Activated CD4-positive, alpha-beta T cell treated with anti-CD3 and anti-CD28 coated beads for 36 hours (primary cell): ENCODE measurements around the gene IKZF3. TPM values are rescaled to one million over a fixed set of nuclear protein-coding genes. Genes with fewer than 3 reads are reported as not detected.

Experiments used
- ATAC-seq: fragments of 200-7000 bp; cut with Tn5 transposase; one replicate; pipeline ENCODE4 v1.10.0; 2021; ENCODE audit warnings: mild to moderate bottlenecking, moderate library complexity
- CTCF ChIA-PET: fragments of 350-600 bp; sonication (Branson Sonifier 250); formaldehyde crosslinking; loops from one replicate; lab custom pipeline; 2021; ENCODE audit warnings: antibody characterized with exemption; lab: Charles Lee
- POLR2A ChIA-PET: fragments of 350-600 bp; sonication (Branson Sonifier 250); formaldehyde crosslinking; loops from one replicate; lab custom pipeline; 2021; ENCODE audit warnings: antibody characterized with exemption, inconsistent platforms; lab: Charles Lee
- DNase-seq: peaks from one replicate; pipeline ENCODE4 v3.0.0-alpha.2; 2020
- H3K27ac Mint-ChIP-seq: one replicate; pipeline ENCODE4 v1.8.0; 2021; ENCODE audit warnings: mixed read lengths
- H3K27me3 Mint-ChIP-seq: one replicate; pipeline ENCODE4 v1.8.0; 2021; ENCODE audit warnings: mixed read lengths
- H3K36me3 Mint-ChIP-seq: one replicate; pipeline ENCODE4 v1.8.0; 2021; ENCODE audit warnings: low read depth, mixed read lengths
- H3K4me1 Mint-ChIP-seq: one replicate; pipeline ENCODE4 v1.8.0; 2021; ENCODE audit warnings: mixed read lengths
- H3K4me3 Mint-ChIP-seq: one replicate; pipeline ENCODE4 v1.8.0; 2021; ENCODE audit warnings: mild to moderate bottlenecking, moderate library complexity, mixed read lengths
- H3K9me3 Mint-ChIP-seq: one replicate; pipeline ENCODE4 v1.8.0; 2021; ENCODE audit warnings: low read depth, mixed read lengths
- intact Hi-C, 2 experiments: fragments of 100-400 bp; cut with DNase I in 1 of 2; cut with micrococcal nuclease in 1 of 2; formaldehyde crosslinking; loops; one replicate each; pipeline versions ENCODE4 v1.14.2 to v1.15.1; 2022 to 2024; cut with DNase I, micrococcal nuclease
- total RNA-seq, 2 experiments: library from RNA; stranded (reverse); gene quantifications; one replicate each; pipeline ENCODE4 v1.2.3, GENCODE V29; 2021

The IKZF3 gene
- total RNA-seq, 2 experiments from 2014 or later, result 37.6 to 50.4 TPM

GRCh38 chr17:39818358-39819000 is 45.6 kb downstream of the IKZF3 start:
- DNase-seq (no peak), ATAC-seq (no peak)
- peaks cover 66% of the 10 kb centered on the region for H3K36me3 Mint-ChIP-seq
- H3K4me3 Mint-ChIP-seq, result peak overlapping the region; percentile 4
- intact Hi-C loops, result loop anchor here in 1 of 2 experiments (2.0 kb wide), 4 partner anchors 16 to 48 kb away; no protein-coding TSS in a partner anchor
- H3K4me1 Mint-ChIP-seq, result peaks cover 71% of the 10 kb centered on the region
- peaks cover 15% of the 10 kb centered on the region for H3K9me3 Mint-ChIP-seq
- ChIA-PET CTCF (interaction anchor here (0.7 to 1.5 kb wide), 9 partner anchors 11 to 48 kb away, joined by 3 to 7 read pairs (median 3); no protein-coding TSS in a partner anchor), POLR2A (interaction anchor here (0.6 to 1.3 kb wide), 5 partner anchors 11 to 86 kb away, joined by 3 to 9 read pairs (median 3); no protein-coding TSS in a partner anchor)
- H3K27me3 Mint-ChIP-seq, result no peaks in the 10 kb centered on the region
- peak overlapping the region; percentile 80 for H3K27ac Mint-ChIP-seq

DNA sequence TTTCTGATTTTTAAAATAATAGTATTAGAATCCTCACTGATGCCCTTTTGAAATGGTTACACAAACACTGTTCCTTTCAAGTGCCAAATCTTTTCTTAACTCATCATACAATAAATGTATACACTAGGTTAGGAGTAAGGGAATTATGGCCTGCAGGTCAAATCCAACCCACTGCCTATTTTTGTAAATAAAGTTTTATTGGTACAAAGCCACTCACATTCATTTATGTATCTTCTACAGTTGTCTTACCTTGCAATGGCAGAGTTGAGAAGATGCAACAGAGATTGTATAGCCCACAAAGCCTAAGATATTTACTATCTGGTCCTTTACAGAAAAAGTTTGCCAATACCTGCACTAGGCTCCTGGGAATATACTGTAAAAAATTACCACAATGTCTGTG is 47.8 kb downstream of the IKZF3 start:
- Mint-ChIP-seq H3K27me3 (no peaks in the 10 kb centered on the region), H3K36me3 (peaks cover 55% of the 10 kb centered on the region), H3K27ac (no peak overlapping the region), H3K4me1 (peaks cover 71% of the 10 kb centered on the region), H3K9me3 (no peaks in the 10 kb centered on the region), H3K4me3 (no peak overlapping the region)
- ATAC-seq (no peak), DNase-seq (no peak)
- intact Hi-C loops, result no loop called here
- POLR2A ChIA-PET, result no interaction called here
- CTCF ChIA-PET, result interaction anchor here (1.0 to 1.3 kb wide), 2 partner anchors 8 to 23 kb away, joined by 3 to 5 read pairs; no protein-coding TSS in a partner anchor

DNA sequence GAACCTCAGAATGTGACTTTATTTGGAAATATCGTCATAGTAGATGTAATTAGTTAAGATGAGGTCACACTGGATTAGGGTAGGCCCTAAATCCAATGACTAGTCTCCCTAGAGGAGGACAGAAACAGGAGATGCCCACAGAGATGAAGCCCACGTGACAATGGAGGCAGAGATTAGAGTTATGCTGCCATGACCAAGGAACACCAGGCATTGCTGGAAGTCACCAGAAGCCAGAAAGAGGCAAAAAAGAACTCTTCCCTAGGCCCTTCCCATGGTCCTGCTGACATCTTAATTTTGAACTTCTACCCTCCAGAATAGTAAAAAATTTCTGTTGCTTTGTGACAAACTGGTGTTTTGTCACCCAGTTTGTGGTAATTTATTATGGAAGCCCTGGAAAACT is 49.6 kb downstream of the IKZF3 start:
- ATAC-seq (no peak), DNase-seq (no peak)
- Mint-ChIP-seq H3K27ac (peak overlapping the region; percentile 85), H3K4me3 (peak overlapping the region; percentile 70), H3K9me3 (no peaks in the 10 kb centered on the region), H3K27me3 (no peaks in the 10 kb centered on the region), H3K36me3 (peaks cover 50% of the 10 kb centered on the region), H3K4me1 (peaks cover 60% of the 10 kb centered on the region)
- ChIA-PET CTCF (interaction anchor here (1.3 to 2.0 kb wide), 4 partner anchors 9 to 84 kb away, joined by 5 to 7 read pairs (median 6); partner anchors contain the start of gene MIEN1), POLR2A (no interaction called here)
- intact Hi-C loops, result no loop called here

DNA sequence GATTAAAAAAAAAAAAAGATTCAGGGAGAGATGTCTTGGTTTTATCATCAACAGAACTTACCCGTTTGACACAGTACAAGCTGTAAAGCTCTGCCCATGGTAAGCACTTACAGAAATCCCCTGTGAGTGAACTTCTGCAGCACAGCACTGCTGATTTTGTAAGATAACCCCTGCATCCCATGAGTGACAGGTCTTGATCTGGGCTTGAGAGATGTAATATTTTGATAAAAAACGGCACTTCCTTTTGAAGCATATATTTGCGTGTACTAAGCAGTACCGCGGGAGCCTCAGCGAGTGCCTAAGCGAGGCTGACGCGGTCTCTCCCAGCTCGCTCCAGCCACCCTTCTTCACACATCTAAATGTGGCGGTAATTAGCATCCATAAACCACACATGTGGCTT is 50.5 kb downstream of the IKZF3 start:
- peak overlapping the region; percentile 85 for H3K27ac Mint-ChIP-seq
- peak; percentile 90 for ATAC-seq
- POLR2A ChIA-PET, result interaction anchor here (0.6 to 1.2 kb wide), 3 partner anchors 44 to 52 kb away, joined by 3 read pairs; no protein-coding TSS in a partner anchor

DNA sequence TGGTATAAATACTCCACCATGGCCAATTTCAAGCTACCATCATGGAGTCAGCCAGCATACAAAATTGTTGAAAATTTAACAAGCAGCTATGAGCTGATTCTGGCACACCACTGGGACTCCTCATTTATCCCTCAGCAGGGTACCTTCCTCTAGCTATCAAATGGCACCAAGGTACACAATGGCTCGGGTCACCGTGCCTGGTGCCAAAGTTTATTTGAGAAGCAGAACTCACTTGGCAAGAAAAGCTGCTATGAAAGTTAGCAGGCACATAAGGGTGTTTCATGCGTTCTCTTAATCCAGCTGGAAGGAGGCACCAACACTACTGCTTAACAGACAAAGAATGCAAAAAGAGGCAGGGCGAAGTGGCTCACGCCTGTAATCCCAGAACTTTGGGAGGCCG is 51.6 kb downstream of the IKZF3 start:
- H3K9me3 Mint-ChIP-seq, result no peaks in the 10 kb centered on the region
- no peak for DNase-seq
- ATAC-seq, result no peak
- ChIA-PET POLR2A (interaction anchor here (0.6 to 1.1 kb wide), 4 partner anchors 16 to 67 kb away, joined by 3 to 5 read pairs (median 4); no protein-coding TSS in a partner anchor), CTCF (interaction anchor here (0.6 to 1.7 kb wide), 3 partner anchors 146 to 178 kb away, joined by 3 to 4 read pairs (median 3); no protein-coding TSS in a partner anchor)
- peak overlapping the region; percentile 67 for H3K27ac Mint-ChIP-seq
- H3K4me1 Mint-ChIP-seq, result peaks cover 62% of the 10 kb centered on the region
- peaks cover 41% of the 10 kb centered on the region for H3K36me3 Mint-ChIP-seq
- no peaks in the 10 kb centered on the region for H3K27me3 Mint-ChIP-seq
- intact Hi-C loops, result no loop called here
- H3K4me3 Mint-ChIP-seq, result no peak overlapping the region

More for the DNA sequence above, 50.5 kb downstream of the IKZF3 start:
- Mint-ChIP-seq H3K4me3 (peak overlapping the region; percentile 70), H3K36me3 (peaks cover 48% of the 10 kb centered on the region), H3K27me3 (no peaks in the 10 kb centered on the region), H3K4me1 (peaks cover 59% of the 10 kb centered on the region), H3K9me3 (no peaks in the 10 kb centered on the region)
- DNase-seq, result peak; percentile 66
- intact Hi-C loops, result loop anchor here in 1 of 2 experiments (1.0 kb wide), 2 partner anchors 13 to 22 kb away; no protein-coding TSS in a partner anchor
- CTCF ChIA-PET, result interaction anchor here (0.6 to 2.0 kb wide), 6 partner anchors 8 to 373 kb away, joined by 3 to 7 read pairs (median 5); partner anchors contain the start of gene MIEN1

DNA sequence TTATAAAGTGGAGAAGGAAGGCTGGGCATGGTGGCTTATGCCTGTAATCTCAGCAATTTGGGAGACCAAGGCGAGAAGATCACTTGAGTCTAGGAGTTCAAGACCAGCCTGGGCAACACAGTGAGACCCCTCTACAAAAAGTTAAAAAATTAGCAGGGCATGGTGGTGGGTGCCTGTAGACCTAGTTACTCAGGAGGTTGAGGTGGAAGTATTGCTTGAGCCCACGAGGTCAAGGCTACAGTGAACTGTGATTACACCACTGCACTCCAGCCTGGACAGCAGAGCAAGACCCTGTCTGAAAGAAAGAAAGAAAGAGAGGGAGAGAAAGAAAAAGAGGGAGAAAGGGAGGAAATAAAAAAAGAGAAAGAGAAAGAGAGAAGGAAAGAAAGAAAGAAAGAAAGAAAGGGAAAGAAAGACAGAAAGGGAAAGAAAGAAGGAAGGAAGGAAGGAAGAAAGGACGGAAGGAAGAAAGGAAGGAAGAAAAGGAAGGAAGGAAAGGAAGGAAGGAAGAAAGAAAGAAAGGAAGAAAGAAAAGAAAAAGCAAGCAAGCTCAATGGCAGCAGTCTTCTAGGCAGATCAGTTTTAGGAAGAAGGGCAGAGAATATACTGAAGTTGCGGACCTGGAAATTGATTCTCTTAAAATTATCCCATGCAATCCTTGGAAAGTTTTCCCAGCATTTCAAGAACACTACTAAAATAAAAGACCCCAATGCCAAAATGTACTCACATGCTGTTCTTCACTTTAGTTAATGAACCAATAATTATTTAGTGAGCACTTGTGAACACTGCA is 53.0 kb downstream of the IKZF3 start:
- no peak overlapping the region for H3K4me3 Mint-ChIP-seq
- H3K27ac Mint-ChIP-seq, result peak overlapping the region; percentile 37
- ATAC-seq (no peak), DNase-seq (no peak)
- intact Hi-C loops, result no loop called here
- no peaks in the 10 kb centered on the region for H3K9me3 Mint-ChIP-seq
- peaks cover 69% of the 10 kb centered on the region for H3K4me1 Mint-ChIP-seq
- POLR2A ChIA-PET, result interaction anchor here (0.6 kb wide), 1 partner anchor 9 kb away, joined by 4 read pairs; no protein-coding TSS in a partner anchor
- CTCF ChIA-PET, result no interaction called here
- H3K27me3 Mint-ChIP-seq, result no peaks in the 10 kb centered on the region
- H3K36me3 Mint-ChIP-seq, result peaks cover 46% of the 10 kb centered on the region

DNA sequence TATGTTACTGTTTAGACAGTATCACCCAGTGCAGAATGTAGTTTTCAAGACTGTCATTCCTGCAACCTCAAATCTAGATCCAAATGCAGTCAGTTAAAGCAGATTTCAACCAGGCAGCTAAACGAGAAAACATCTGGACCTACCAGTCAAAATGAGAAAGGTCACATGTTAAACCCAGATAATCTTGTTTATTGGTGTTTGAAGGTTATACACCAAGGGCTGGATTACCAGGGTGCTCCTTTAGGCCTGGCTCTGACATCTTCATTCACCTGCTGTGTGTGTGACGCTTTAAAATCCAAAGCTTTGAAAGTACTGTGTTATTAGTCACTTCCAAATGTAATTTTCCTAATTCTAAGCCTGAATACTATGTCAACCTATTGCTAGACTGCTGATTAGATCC is 54.9 kb downstream of the IKZF3 start:
- Mint-ChIP-seq H3K4me1 (peaks cover 66% of the 10 kb centered on the region), H3K9me3 (no peaks in the 10 kb centered on the region), H3K27ac (no peak overlapping the region), H3K27me3 (no peaks in the 10 kb centered on the region), H3K36me3 (peaks cover 35% of the 10 kb centered on the region), H3K4me3 (no peak overlapping the region)
- DNase-seq (no peak), ATAC-seq (no peak)
- intact Hi-C loops, result no loop called here
- ChIA-PET CTCF (interaction anchor here (0.6 to 1.3 kb wide), 2 partner anchors 16 to 49 kb away, joined by 3 read pairs; no protein-coding TSS in a partner anchor), POLR2A (no interaction called here)

DNA sequence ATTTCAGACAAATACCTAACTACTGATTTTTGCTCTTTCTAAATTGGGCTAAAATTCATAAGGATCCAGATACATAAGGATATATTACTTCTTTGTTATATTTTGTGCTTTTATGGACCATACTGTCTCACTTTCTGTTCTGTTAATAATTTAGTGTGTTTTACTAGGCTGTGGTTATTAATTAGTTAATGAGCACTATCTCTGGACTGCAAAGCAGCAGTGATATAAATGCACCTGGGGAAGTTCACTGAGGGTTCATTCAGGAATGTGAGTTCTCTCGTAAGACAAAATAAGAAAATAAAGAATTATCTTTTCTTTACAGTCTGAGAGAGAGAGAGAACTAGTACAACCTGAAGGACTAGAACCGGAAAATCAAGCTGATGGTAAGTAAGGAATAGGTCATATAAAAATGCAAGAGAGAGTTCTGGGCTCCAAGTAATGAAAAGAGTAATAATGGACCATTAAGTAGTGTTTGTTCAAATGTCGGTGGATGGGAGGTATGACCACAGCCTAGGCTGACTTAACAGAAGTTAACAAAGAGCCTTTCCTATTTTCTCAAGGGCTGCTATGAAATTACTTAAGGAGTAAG is 55.6 kb downstream of the IKZF3 start:
- H3K4me1 Mint-ChIP-seq, result peaks cover 59% of the 10 kb centered on the region

DNA sequence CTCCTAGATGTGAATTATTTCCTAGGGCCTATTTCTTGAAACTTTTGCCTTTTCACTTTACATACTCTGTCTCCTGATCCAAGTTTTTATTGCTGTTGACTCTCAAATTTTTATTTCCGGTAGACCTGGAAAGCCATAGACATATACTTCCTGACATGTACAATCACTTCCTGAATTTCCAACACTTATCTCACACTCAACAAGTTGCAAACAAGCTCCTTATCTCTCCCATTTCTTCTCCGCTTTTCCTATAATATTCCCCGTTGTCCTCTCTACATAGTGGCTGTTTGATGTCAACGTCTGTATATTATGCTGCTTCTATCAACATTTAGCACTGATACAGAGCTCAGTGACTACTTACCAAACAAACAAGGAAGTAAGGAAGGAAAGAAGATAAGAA is 59.3 kb downstream of the IKZF3 start:
- ChIA-PET POLR2A (no interaction called here), CTCF (interaction anchor here (0.6 to 1.5 kb wide), 6 partner anchors 10 to 265 kb away, joined by 3 to 7 read pairs (median 3); no protein-coding TSS in a partner anchor)
- H3K27ac Mint-ChIP-seq, result peak overlapping the region; percentile 0
- H3K27me3 Mint-ChIP-seq, result no peaks in the 10 kb centered on the region
- no peaks in the 10 kb centered on the region for H3K9me3 Mint-ChIP-seq
- DNase-seq (no peak), ATAC-seq (no peak)
- H3K4me3 Mint-ChIP-seq, result no peak overlapping the region
- intact Hi-C loops, result no loop called here
- peaks cover 19% of the 10 kb centered on the region for H3K36me3 Mint-ChIP-seq
- peaks cover 54% of the 10 kb centered on the region for H3K4me1 Mint-ChIP-seq

More for the DNA sequence above, 55.6 kb downstream of the IKZF3 start:
- Mint-ChIP-seq H3K27me3 (no peaks in the 10 kb centered on the region), H3K9me3 (no peaks in the 10 kb centered on the region), H3K27ac (no peak overlapping the region), H3K36me3 (peaks cover 29% of the 10 kb centered on the region), H3K4me3 (no peak overlapping the region)
- ATAC-seq (no peak), DNase-seq (no peak)
- ChIA-PET POLR2A (interaction anchor here (1.4 kb wide), 1 partner anchor 12 kb away, joined by 10 read pairs; no protein-coding TSS in a partner anchor), CTCF (interaction anchor here (0.7 to 1.5 kb wide), 4 partner anchors 8 to 54 kb away, joined by 3 to 5 read pairs (median 4); no protein-coding TSS in a partner anchor)
- intact Hi-C loops, result no loop called here

DNA sequence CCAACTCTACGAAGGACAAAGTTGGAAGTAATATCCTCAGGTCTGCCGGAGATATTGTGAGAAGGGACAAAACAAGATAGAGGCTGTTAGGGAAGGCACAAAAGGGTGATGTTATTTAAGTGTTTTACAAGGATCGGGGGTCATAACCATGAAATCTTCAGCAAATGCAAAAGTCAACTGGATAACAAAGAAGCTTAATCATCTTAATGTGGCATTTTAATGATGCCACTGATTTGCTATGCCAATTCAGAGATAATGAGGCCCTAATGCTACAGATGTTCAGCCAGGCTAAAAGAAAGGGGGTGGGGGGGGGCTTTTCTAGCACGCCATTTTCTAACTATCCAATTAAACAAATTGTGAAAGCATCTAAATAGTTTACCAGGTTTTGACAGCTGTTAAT is 63.1 kb downstream of the IKZF3 start:
- no peak for DNase-seq
- no peak for ATAC-seq
- peaks cover 57% of the 10 kb centered on the region for H3K4me1 Mint-ChIP-seq
- H3K36me3 Mint-ChIP-seq, result peaks cover 26% of the 10 kb centered on the region
- H3K27ac Mint-ChIP-seq, result peak overlapping the region; percentile 83
- peak overlapping the region; percentile 12 for H3K4me3 Mint-ChIP-seq
- ChIA-PET POLR2A (interaction anchor here (0.6 kb wide), 1 partner anchor 44 kb away, joined by 3 read pairs; no protein-coding TSS in a partner anchor), CTCF (interaction anchor here (0.8 to 1.3 kb wide), 5 partner anchors 8 to 63 kb away, joined by 3 to 7 read pairs (median 3); partner anchors contain the start of gene IKZF3)
- no peaks in the 10 kb centered on the region for H3K9me3 Mint-ChIP-seq
- no peaks in the 10 kb centered on the region for H3K27me3 Mint-ChIP-seq
- intact Hi-C loops, result no loop called here
